ENCODE data around the gene E2F4. TPM values are rescaled to one million over a fixed set of nuclear protein-coding genes. Genes with fewer than 3 reads are reported as not detected.

Gene E2F4
- total RNA-seq, 1 experiment from 2014 or later: 114 TPM

GRCh38 chr16:67190448-67191399 is 1.2 kb upstream of the E2F4 start:
- BruUV-seq (replicated peaks): no TSS peak
- ChIA-PET CTCF (no interaction called here), RAD21 (ENCODE audit: low non-redundant PET in 1 of 2, low total read pairs in 2 of 2, uncharacterized antibody in 2 of 2, unreplicated experiment in 2 of 2) (no interaction called here), POLR2A (no interaction called here)
- Histone ChIP-seq H3K4me1 (ENCODE audit: control insufficient read depth in 1 of 2, insufficient read depth in 2 of 2, low read length in 2 of 2) (peaks cover 11 to 30% of the 10 kb centered on the region in 2 experiments; a peak in 3 of 4 replicates), H3K9me2 (ENCODE audit: insufficient read depth) (no peaks in the 10 kb centered on the region), H3K36me3 (ENCODE audit: control insufficient read depth in 1 of 2, insufficient read depth in 2 of 2, low read length in 2 of 2) (peaks cover 15 to 27% of the 10 kb centered on the region in 2 experiments; a peak in 3 of 4 replicates), H4K20me1 (ENCODE audit: insufficient read depth) (no peaks in the 10 kb centered on the region), H3K27me3 (ENCODE audit: insufficient read depth, low read length) (no peaks in the 10 kb centered on the region), H2AFZ (ENCODE audit: low read depth, low read length, poor library complexity, severe bottlenecking) (no peak overlapping the region), H3K9ac (ENCODE audit: low read length) (no peak overlapping the region), H3K27ac (ENCODE audit: low read depth, low read length) (no peak overlapping the region), H3K79me2 (ENCODE audit: insufficient read depth, low read length) (peaks cover 41% of the 10 kb centered on the region), H3K4me2 (ENCODE audit: low read length) (peak overlapping the region; percentile 95; the same call in 1 of the 2 replicates), H3K9me3 (ENCODE audit: control insufficient read depth in 1 of 2, insufficient read depth in 1 of 2, low read depth in 1 of 2, low read length in 2 of 2) (no peaks in the 10 kb centered on the region), H3K4me3 (replicated peaks in 1 of 2; ENCODE audit: low read depth in 1 of 2, low read length in 2 of 2) (no peak overlapping the region)
- intact Hi-C loops (cut with micrococcal nuclease): no loop called here
- no peak for TF ChIP-seq TCF7L2 (IDR thresholded peaks at IDR 0.05; ENCODE audit: borderline replicate concordance, extremely low read depth, insufficient read depth, insufficient read length)
- no peak for TF ChIP-seq REST (IDR thresholded peaks at IDR 0.05; ENCODE audit: low read depth)
- TF ChIP-seq CTCF (IDR thresholded peaks at IDR 0.05 in 2 of 3, conservative IDR thresholded peaks at IDR 0.05 in 1 of 3; ENCODE audit: borderline replicate concordance in 1 of 3, insufficient read depth in 1 of 3, low read depth in 2 of 3, low read length in 2 of 3): no peak
- no peak for TF ChIP-seq EGR1 (IDR thresholded peaks at IDR 0.05; ENCODE audit: low read depth)
- TF ChIP-seq YY1 (IDR thresholded peaks at IDR 0.05; ENCODE audit: extremely low read depth, insufficient replicate concordance, low read depth, low read length): no peak
- no peak for TF ChIP-seq ZFX (IDR thresholded peaks at IDR 0.05)
- TF ChIP-seq SIN3A (IDR thresholded peaks at IDR 0.05; ENCODE audit: low read depth): no peak
- no peak for TF ChIP-seq CBX3 (IDR thresholded peaks at IDR 0.05; ENCODE audit: low read depth)
- no peak for TF ChIP-seq MAX (IDR thresholded peaks at IDR 0.05)
- DNase-seq (ENCODE audit: low read depth, low spot score) (no peak), ATAC-seq (no peak)

Data from HCT116 (cell line).